WTC11 (cell line): Measurements from ENCODE around the gene TEK. TPM values are rescaled to one million over a fixed set of nuclear protein-coding genes. Genes with fewer than 3 reads are reported as not detected.

ENCODE experiments used
- ATAC-seq: fragments of 200-7000 bp; cut with Tn5 transposase; 2 replicates; pipeline ENCODE4 v1.10.0; 2021; ENCODE audit warnings: mild to moderate bottlenecking, moderate library complexity
- CTCF ChIA-PET: fragments of 300-600 bp; sonication (Branson Sonifier 250); formaldehyde crosslinking; loops from one replicate; lab custom pipeline; 2021; ENCODE audit warnings: antibody characterized with exemption; lab: Charles Lee
- POLR2A ChIA-PET: fragments of 350-600 bp; sonication (Branson Sonifier 250); formaldehyde crosslinking; loops from one replicate; lab custom pipeline; 2021; ENCODE audit warnings: antibody characterized with exemption; lab: Charles Lee
- DNase-seq: peaks from one replicate; pipeline ENCODE4 v3.0.0; 2021; ENCODE audit warnings: low spot score
- H3K27ac Mint-ChIP-seq: 2 replicates; pipeline ENCODE4 v1.8.0; 2021; ENCODE audit warnings: mixed read lengths
- H3K27me3 Mint-ChIP-seq: 2 replicates; pipeline ENCODE4 v1.8.0; 2021; ENCODE audit warnings: low read depth, mild to moderate bottlenecking, moderate library complexity, mixed read lengths
- H3K36me3 Mint-ChIP-seq: 2 replicates; pipeline ENCODE4 v1.8.0; 2021; ENCODE audit warnings: mixed read lengths
- H3K4me1 Mint-ChIP-seq: 2 replicates; pipeline ENCODE4 v1.8.0; 2022; ENCODE audit warnings: mixed read lengths
- H3K4me3 Mint-ChIP-seq: 2 replicates; pipeline ENCODE4 v1.8.0; 2021; ENCODE audit warnings: mild to moderate bottlenecking, moderate library complexity, mixed read lengths
- H3K9me3 Mint-ChIP-seq: 2 replicates; pipeline ENCODE4 v1.8.0; 2021; ENCODE audit warnings: mixed read lengths
- AFF4 ChIP-seq: sonication (generic); formaldehyde crosslinking; IDR thresholded peaks from 2 replicates; pipeline ENCODE4 v1.8.1; 2023; ENCODE audit warnings: mild to moderate bottlenecking, missing genetic modification reagents, borderline replicate concordance
- ATF2 ChIP-seq: sonication (generic); formaldehyde crosslinking; IDR thresholded peaks from 2 replicates; pipeline ENCODE4 v1.8.1; 2022; ENCODE audit warnings: low read depth, missing genetic modification reagents, borderline replicate concordance
- ATF6 ChIP-seq: sonication (generic); formaldehyde crosslinking; IDR thresholded peaks from 2 replicates; pipeline ENCODE4 v1.8.1; 2023; ENCODE audit warnings: mild to moderate bottlenecking, missing genetic modification reagents
- FOXP4 ChIP-seq: sonication (generic); formaldehyde crosslinking; IDR thresholded peaks from 2 replicates; pipeline ENCODE4 v1.8.0; 2022; ENCODE audit warnings: mild to moderate bottlenecking, missing genetic modification reagents
- GABPB1 ChIP-seq: sonication (generic); formaldehyde crosslinking; IDR thresholded peaks from 2 replicates; pipeline ENCODE4 v1.8.1; 2023; ENCODE audit warnings: mild to moderate bottlenecking, missing genetic modification reagents
- HMGXB4 ChIP-seq: sonication (generic); formaldehyde crosslinking; IDR thresholded peaks from 2 replicates; pipeline ENCODE4 v1.8.1; 2023; ENCODE audit warnings: mild to moderate bottlenecking, moderate library complexity, missing genetic modification reagents
- MYBL2 ChIP-seq: sonication (generic); formaldehyde crosslinking; IDR thresholded peaks from 2 replicates; pipeline ENCODE4 v1.8.1; 2023; ENCODE audit warnings: mild to moderate bottlenecking, moderate library complexity, missing genetic modification reagents
- NR1H2 ChIP-seq: sonication (generic); formaldehyde crosslinking; IDR thresholded peaks from 2 replicates; pipeline ENCODE4 v1.9.0; 2021; ENCODE audit warnings: mild to moderate bottlenecking, moderate library complexity, missing genetic modification reagents
- NR3C1 ChIP-seq: sonication (generic); formaldehyde crosslinking; conservative IDR thresholded peaks from 2 replicates; pipeline ENCODE4 v1.8.1; 2023; ENCODE audit warnings: low read depth, mild to moderate bottlenecking, missing genetic modification reagents
- PREB ChIP-seq: sonication (generic); formaldehyde crosslinking; IDR thresholded peaks from 2 replicates; pipeline ENCODE4 v1.8.1; 2022; ENCODE audit warnings: mild to moderate bottlenecking, missing genetic modification reagents, moderate library complexity, borderline replicate concordance
- PRRX2 ChIP-seq: fragments of 250-450 bp; sonication (Bioruptor Pico); IDR thresholded peaks from 2 replicates; pipeline ENCODE4 v1.8.0; 2021; ENCODE audit warnings: mild to moderate bottlenecking
- SMAD4 ChIP-seq: sonication (generic); formaldehyde crosslinking; IDR thresholded peaks from 2 replicates; pipeline ENCODE4 v1.8.0; 2022; ENCODE audit warnings: mild to moderate bottlenecking, missing genetic modification reagents
- USF1 ChIP-seq: sonication (generic); formaldehyde crosslinking; IDR thresholded peaks from 2 replicates; pipeline ENCODE4 v1.8.0; 2022; ENCODE audit warnings: mild to moderate bottlenecking, missing genetic modification reagents
- ZNF532 ChIP-seq: fragments of 250-450 bp; sonication (Bioruptor Pico); IDR thresholded peaks from 2 replicates; pipeline ENCODE4 v1.9.0; 2021; ENCODE audit warnings: mild to moderate bottlenecking, borderline replicate concordance
- total RNA-seq: library from RNA; stranded (reverse); gene quantifications from 3 replicates; pipeline ENCODE4 v1.2.3, GENCODE V29; 2021

The TEK gene
- total RNA-seq, 1 experiment from 2014 or later, result 3.1 TPM

GRCh38 chr9:27260789-27261516, 151.9 kb downstream of the TEK start:
- ChIA-PET POLR2A (no interaction called here), CTCF (interaction anchor here (0.5 to 1.4 kb wide), 5 partner anchors 12 to 241 kb away, joined by 3 to 5 read pairs (median 3); no protein-coding TSS in a partner anchor)
- DNase-seq (no peak), ATAC-seq (peak; percentile 44)
- no peaks in the 10 kb centered on the region for H3K27me3 Mint-ChIP-seq
- no peaks in the 10 kb centered on the region for H3K4me1 Mint-ChIP-seq
- H3K27ac Mint-ChIP-seq, result no peak overlapping the region
- no peaks in the 10 kb centered on the region for H3K9me3 Mint-ChIP-seq
- no peaks in the 10 kb centered on the region for H3K36me3 Mint-ChIP-seq
- no peak for TF ChIP-seq FOXP4 (CRISPR knock-in tag)
- TF ChIP-seq HMGXB4 (CRISPR knock-in tag), result no peak
- TF ChIP-seq ATF2 (CRISPR knock-in tag), result no peak
- no peak for TF ChIP-seq SMAD4
- TF ChIP-seq NR1H2 (CRISPR knock-in tag), result no peak
- H3K4me3 Mint-ChIP-seq, result no peak overlapping the region

GRCh38 chr9:27261517-27262211, 152.6 kb downstream of the TEK start:
- Mint-ChIP-seq H3K36me3 (no peaks in the 10 kb centered on the region), H3K9me3 (no peaks in the 10 kb centered on the region), H3K27me3 (no peaks in the 10 kb centered on the region), H3K27ac (no peak overlapping the region), H3K4me1 (no peaks in the 10 kb centered on the region), H3K4me3 (no peak overlapping the region)
- DNase-seq, result no peak
- ChIA-PET POLR2A (no interaction called here), CTCF (no interaction called here)
- ATAC-seq, result no peak
- TF ChIP-seq USF1 (CRISPR knock-in tag) (no peak), PRRX2 (CRISPR knock-in tag) (no peak), NR3C1 (CRISPR knock-in tag) (no peak), ZNF532 (CRISPR knock-in tag) (no peak), MYBL2 (CRISPR knock-in tag) (no peak), ATF6 (CRISPR knock-in tag) (no peak), PREB (CRISPR knock-in tag) (no peak), GABPB1 (CRISPR knock-in tag) (no peak), AFF4 (CRISPR knock-in tag) (no peak)
